ENCODE data around the gene CEP295NL.

- TF ChIP-seq EZH2 (IDR thresholded peaks at IDR 0.05) (no peak), POLR2AphosphoS5 (IDR thresholded peaks at IDR 0.05; ENCODE audit: borderline replicate concordance, low read depth, low read length) (no peak)
These were observed 27.5 kb downstream of the CEP295NL start for GRCh38 chr17:78875363-78876093.

Data from SK-N-MC (cell line).